ENCODE measurements around the gene FXYD5.

Gene FXYD5, protein sequence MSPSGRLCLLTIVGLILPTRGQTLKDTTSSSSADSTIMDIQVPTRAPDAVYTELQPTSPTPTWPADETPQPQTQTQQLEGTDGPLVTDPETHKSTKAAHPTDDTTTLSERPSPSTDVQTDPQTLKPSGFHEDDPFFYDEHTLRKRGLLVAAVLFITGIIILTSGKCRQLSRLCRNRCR

DNA sequence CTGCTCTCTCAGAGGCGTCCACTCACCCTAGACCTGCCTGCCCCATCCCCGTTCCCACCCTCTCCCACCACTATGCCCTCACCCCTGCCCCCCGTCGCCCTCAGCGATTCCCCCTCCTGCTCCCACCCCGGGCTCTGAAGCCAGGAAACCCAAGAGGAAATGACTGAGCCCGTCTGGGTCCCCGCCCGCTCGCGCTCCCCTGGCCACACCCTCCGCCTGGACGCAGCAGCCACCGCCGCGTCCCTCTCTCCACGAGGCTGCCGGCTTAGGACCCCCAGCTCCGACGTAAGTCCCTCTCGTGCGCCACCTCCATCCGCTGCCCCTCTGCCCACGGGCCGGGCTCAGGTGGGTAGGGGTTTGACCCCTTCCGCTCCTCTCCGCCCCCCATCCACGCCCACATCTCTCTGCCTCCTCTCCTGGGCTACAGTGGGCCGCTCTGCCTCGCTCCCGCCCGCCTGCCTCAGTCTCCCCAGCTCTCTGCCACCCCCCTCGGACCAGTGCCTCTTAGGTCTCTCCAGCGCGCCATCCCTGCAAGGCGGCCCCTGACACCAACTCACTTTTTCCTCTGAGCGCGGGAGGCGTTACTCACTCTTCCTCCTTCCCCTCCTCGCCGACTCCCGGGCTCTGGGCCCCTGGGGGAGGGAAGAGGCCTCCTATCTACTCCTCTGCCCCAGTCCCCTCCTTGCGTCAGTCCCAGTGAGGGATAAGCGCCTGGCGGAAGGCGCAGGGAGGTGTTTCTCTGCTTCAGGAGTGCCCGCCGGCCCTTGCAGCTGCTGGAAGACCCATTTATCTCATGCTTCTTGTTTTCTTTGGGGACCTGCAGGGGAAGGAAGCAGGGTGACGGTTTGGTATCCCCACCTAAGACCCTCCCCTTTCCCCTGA is at the start of gene FXYD5:
Gene FXYD5, plus strand, starts transcription at position 211 of the 882 bp plus-strand sequence. CDS start 816 bp downstream, outside the sequence.
- TF ChIP-seq, protein P1, sequence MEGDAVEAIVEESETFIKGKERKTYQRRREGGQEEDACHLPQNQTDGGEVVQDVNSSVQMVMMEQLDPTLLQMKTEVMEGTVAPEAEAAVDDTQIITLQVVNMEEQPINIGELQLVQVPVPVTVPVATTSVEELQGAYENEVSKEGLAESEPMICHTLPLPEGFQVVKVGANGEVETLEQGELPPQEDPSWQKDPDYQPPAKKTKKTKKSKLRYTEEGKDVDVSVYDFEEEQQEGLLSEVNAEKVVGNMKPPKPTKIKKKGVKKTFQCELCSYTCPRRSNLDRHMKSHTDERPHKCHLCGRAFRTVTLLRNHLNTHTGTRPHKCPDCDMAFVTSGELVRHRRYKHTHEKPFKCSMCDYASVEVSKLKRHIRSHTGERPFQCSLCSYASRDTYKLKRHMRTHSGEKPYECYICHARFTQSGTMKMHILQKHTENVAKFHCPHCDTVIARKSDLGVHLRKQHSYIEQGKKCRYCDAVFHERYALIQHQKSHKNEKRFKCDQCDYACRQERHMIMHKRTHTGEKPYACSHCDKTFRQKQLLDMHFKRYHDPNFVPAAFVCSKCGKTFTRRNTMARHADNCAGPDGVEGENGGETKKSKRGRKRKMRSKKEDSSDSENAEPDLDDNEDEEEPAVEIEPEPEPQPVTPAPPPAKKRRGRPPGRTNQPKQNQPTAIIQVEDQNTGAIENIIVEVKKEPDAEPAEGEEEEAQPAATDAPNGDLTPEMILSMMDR (IDR thresholded peaks at IDR 0.05; ENCODE audit: control extremely low read depth, extremely low read depth, low read depth, missing control alignments), result no peak
- peak; percentile 80 for DNase-seq (ENCODE audit: extremely low spot score)
- POLR2A ChIA-PET, result no interaction called here
- CTCF ChIA-PET, result interaction anchor here (0.6 to 2.5 kb wide), 12 partner anchors 9 to 335 kb away, joined by 3 to 24 read pairs (median 3); partner anchors contain the start of genes FXYD3 and FXYD7

DNA sequence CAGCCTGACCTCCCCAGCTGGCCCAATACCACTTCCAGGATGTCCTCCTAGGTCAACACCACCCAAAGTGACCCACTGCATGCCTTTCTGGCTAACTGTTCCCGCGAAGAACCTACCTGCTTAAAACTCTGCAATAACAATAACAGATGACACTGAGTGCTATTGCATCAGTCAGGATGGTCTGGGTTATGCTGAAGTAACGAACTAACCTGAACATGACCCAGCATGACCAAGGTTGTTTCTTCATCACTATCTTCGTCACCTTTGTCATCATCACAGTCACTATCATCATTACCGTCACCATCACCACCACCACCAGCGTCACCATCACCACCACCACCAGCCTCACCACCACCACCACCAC is 49.5 kb upstream of the FXYD5 start:
- ChIA-PET CTCF (no interaction called here), POLR2A (no interaction called here)
- DNase-seq (ENCODE audit: extremely low spot score), result no peak
- TF ChIP-seq, protein P1 (IDR thresholded peaks at IDR 0.05; ENCODE audit: control extremely low read depth, extremely low read depth, low read depth, missing control alignments), result no peak

DNA sequence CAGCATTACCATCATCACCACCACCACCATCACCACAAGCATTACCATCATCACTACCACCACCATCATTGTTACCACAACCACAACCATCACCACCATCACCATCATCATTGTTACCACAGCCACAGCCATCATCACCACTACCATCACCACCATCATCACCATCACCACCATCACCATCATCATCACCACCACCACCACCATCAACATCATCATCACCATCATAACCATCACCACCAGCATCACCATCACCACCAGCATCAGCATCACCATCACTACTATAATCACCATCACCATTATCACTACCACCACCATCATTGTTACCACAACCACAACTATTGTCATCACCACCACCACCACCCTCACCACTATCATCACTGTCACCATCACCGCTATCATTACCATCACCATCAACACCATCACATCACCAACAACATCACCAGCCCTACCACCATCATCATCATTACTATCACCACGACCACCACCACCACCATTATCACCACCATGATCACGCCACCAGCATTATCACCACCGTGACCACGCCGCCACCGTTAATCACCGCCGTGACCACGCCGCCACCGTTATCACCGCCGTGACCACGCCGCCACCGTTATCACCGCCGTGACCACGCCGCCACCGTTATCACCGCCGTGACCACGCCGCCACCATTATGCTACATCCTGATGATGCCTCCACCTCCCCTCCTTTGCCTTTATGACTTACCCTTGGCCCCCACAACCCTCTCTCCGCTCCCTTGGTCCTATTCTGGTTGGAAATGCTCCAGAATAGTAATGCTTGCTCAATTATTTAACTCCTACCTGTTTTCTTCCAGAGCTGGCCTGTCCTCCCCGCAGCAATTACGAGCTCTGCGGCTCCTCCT is 48.9 kb upstream of the FXYD5 start:
- TF ChIP-seq, protein P1 (IDR thresholded peaks at IDR 0.05; ENCODE audit: control extremely low read depth, extremely low read depth, low read depth, missing control alignments), result no peak
- POLR2A ChIA-PET, result no interaction called here
- no peak for DNase-seq (ENCODE audit: extremely low spot score)
- CTCF ChIA-PET, result no interaction called here

DNA sequence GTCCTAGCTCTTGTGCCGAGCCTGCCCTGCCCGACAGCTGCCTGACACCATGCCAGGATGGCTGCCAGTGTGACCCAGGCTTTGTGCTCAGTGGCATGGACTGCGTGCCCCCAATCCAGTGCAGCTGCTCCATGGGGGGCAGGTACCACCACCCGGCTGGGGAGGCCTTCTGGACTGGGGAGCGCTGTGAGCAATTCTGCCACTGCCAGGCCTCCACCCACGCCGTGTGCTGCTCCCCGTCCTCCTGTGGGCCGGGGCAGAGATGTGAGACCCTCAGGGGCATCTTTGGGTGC is 48.3 kb upstream of the FXYD5 start:
- ChIA-PET CTCF (no interaction called here), POLR2A (no interaction called here)
- no peak for DNase-seq (ENCODE audit: extremely low spot score)
- TF ChIP-seq, protein P1 (IDR thresholded peaks at IDR 0.05; ENCODE audit: control extremely low read depth, extremely low read depth, low read depth, missing control alignments), result no peak

DNA sequence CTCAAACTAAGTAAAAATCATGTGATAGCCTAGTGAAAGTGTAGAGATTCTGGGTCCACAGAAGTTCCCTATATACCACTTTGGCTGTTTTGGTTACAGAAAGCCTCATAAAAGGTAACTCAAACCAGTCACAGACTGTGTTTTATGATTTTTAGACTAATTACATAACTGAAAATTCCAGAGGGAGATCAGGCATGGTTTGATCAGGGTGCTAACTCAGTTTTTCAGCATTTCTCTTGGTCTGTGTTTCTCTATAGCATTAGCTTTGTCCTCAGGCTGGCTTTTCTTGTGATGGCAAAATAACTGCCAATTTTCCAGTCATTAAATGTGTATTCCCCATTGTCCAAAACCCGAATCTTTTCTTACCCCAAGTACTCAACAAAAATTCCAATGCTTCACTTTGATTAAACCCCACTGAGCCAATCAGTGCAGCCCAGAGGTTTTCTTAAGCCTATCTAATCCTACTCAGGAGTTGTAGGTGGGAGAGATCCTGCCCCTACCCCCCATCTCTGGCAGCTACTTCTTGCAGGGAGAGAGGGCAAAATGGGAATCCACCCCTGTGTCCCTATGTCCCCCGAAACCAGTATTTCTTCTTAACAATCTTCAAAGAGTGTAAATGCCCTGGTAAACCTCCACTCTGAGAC is 47.5 kb upstream of the FXYD5 start:
- TF ChIP-seq, protein P1 (IDR thresholded peaks at IDR 0.05; ENCODE audit: control extremely low read depth, extremely low read depth, low read depth, missing control alignments), result no peak
- CTCF ChIA-PET, result interaction anchor here (1.0 kb wide), 1 partner anchor 9 kb away, joined by 3 read pairs; no protein-coding TSS in a partner anchor
- POLR2A ChIA-PET, result no interaction called here
- no peak for DNase-seq (ENCODE audit: extremely low spot score)

DNA sequence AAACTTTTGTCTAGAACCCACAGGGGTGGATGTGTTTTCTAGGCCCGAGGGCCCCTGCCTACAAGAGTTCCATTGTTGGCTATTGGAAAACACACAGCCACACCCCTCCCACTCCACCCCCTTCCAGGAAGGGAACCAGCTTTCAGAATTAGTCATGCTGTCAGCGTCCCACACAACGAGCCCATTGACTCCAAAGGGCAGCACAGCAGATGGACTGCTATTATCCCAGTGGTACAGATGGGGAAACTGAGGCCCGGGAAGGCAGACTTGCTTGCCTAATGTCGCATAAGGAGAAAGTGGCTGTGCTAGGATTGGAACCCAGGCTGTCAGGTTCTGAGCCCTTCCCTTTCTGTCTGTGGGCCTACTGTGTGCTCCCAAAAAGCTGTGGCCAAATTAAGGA is 47.0 kb upstream of the FXYD5 start:
- no peak for DNase-seq (ENCODE audit: extremely low spot score)
- POLR2A ChIA-PET, result no interaction called here
- CTCF ChIA-PET, result interaction anchor here (1.0 kb wide), 1 partner anchor 9 kb away, joined by 3 read pairs; no protein-coding TSS in a partner anchor
- TF ChIP-seq, protein P1 (IDR thresholded peaks at IDR 0.05; ENCODE audit: control extremely low read depth, extremely low read depth, low read depth, missing control alignments), result no peak
